H9 (cell line): ENCODE data around the gene FADD. TPM values are rescaled to one million over a fixed set of nuclear protein-coding genes. Genes with fewer than 3 reads are reported as not detected.

Experiments
- DNase-seq: peaks from one replicate; pipeline ENCODE4 v3.0.0-alpha.2; 2017
- H2AFZ ChIP-seq: one replicate; pipeline ENCODE4 v1.6.1; 2013; ENCODE audit warnings: mild to moderate bottlenecking, low read length, control low read depth, moderate library complexity
- H2AK5ac ChIP-seq: 2 replicates; pipeline ENCODE4 v1.6.1; 2013; ENCODE audit warnings: low read length, control low read depth, mixed read lengths; ENCODE audit not compliant: insufficient read length
- H2BK120ac ChIP-seq: one replicate; pipeline ENCODE4 v1.6.1; 2013; ENCODE audit warnings: low read depth, mild to moderate bottlenecking, low read length, control low read depth, inconsistent platforms; ENCODE audit not compliant: poor library complexity, severe bottlenecking
- H2BK12ac ChIP-seq: 2 replicates; pipeline ENCODE4 v1.6.1; 2013; ENCODE audit warnings: low read length, control low read depth, mixed read lengths, low read depth; ENCODE audit not compliant: insufficient read length
- H2BK15ac ChIP-seq: 2 replicates; pipeline ENCODE4 v1.6.1; 2013; ENCODE audit warnings: low read depth, low read length, control low read depth
- H2BK20ac ChIP-seq: one replicate; pipeline ENCODE4 v1.6.1; 2013; ENCODE audit warnings: low read depth, mild to moderate bottlenecking, low read length, control low read depth, inconsistent platforms; ENCODE audit not compliant: poor library complexity, severe bottlenecking
- H2BK5ac ChIP-seq: 2 replicates; pipeline ENCODE4 v1.6.1; 2013; ENCODE audit warnings: low read length, control low read depth, mixed read lengths; ENCODE audit not compliant: insufficient read length
- H3K14ac ChIP-seq: 2 replicates; pipeline ENCODE4 v1.6.1; 2013; ENCODE audit warnings: low read length, control low read depth; ENCODE audit not compliant: insufficient read depth
- H3K18ac ChIP-seq: 2 replicates; pipeline ENCODE4 v1.6.1; 2013; ENCODE audit warnings: low read depth, mild to moderate bottlenecking, mixed read lengths, low read length, control low read depth; ENCODE audit not compliant: insufficient read length
- H3K23ac ChIP-seq: 2 replicates; pipeline ENCODE4 v1.6.1; 2013; ENCODE audit warnings: low read length, control low read depth, mixed read lengths, low read depth; ENCODE audit not compliant: insufficient read length
- H3K23me2 ChIP-seq: 2 replicates; pipeline ENCODE4 v1.6.1; 2013; ENCODE audit warnings: low read depth, mild to moderate bottlenecking, mixed read lengths, low read length, control low read depth; ENCODE audit not compliant: insufficient read length, poor library complexity, severe bottlenecking
- H3K27ac ChIP-seq: 2 replicates; pipeline ENCODE4 v1.5.1; 2013; ENCODE audit warnings: low read length, control low read depth, mixed read lengths, low read depth; ENCODE audit not compliant: insufficient read length
- H3K27me3 ChIP-seq: 2 replicates; pipeline ENCODE4 v1.6.1; 2013; ENCODE audit warnings: low read length, control low read depth, inconsistent platforms; ENCODE audit not compliant: insufficient read depth
- H3K4ac ChIP-seq: 2 replicates; pipeline ENCODE4 v1.6.1; 2013; ENCODE audit warnings: low read depth, mild to moderate bottlenecking, control low read depth, inconsistent platforms, low read length, moderate library complexity
- H3K4me1 ChIP-seq: 2 replicates; pipeline ENCODE4 v1.6.1; 2013; ENCODE audit warnings: low read length, control low read depth, inconsistent platforms; ENCODE audit not compliant: insufficient read depth
- H3K4me2 ChIP-seq: 2 replicates; pipeline ENCODE4 v1.6.1; 2013; ENCODE audit warnings: low read length, control low read depth, mixed read lengths; ENCODE audit not compliant: insufficient read length, insufficient read depth
- H3K56ac ChIP-seq: 2 replicates; pipeline ENCODE4 v1.6.1; 2013; ENCODE audit warnings: low read depth, mild to moderate bottlenecking, mixed read lengths, low read length, control low read depth; ENCODE audit not compliant: insufficient read length
- H3K79me1 ChIP-seq: 2 replicates; pipeline ENCODE4 v1.6.1; 2013; ENCODE audit warnings: low read depth, mild to moderate bottlenecking, moderate library complexity, low read length, control low read depth, inconsistent platforms; ENCODE audit not compliant: insufficient read depth, poor library complexity, severe bottlenecking
- H3K79me2 ChIP-seq: 2 replicates; pipeline ENCODE4 v1.6.1; 2013; ENCODE audit warnings: low read length, control low read depth, inconsistent platforms; ENCODE audit not compliant: insufficient read depth
- H3K9ac ChIP-seq: 2 replicates; pipeline ENCODE4 v1.6.1; 2013; ENCODE audit warnings: low read length, control low read depth, mixed read lengths; ENCODE audit not compliant: insufficient read length; ENCODE audit errors: extremely low read depth
- H3K9me3 ChIP-seq: one replicate; pipeline ENCODE4 v1.6.1; 2013; ENCODE audit warnings: low read depth, low read length, inconsistent platforms; ENCODE audit not compliant: control insufficient read depth
- H3T11ph ChIP-seq: one replicate; pipeline ENCODE4 v1.6.1; 2013; ENCODE audit warnings: mild to moderate bottlenecking, low read length, control low read depth, inconsistent platforms
- H4K20me1 ChIP-seq: one replicate; pipeline ENCODE4 v1.6.1; 2013; ENCODE audit not compliant: control insufficient read depth, insufficient read length, insufficient read depth
- H4K5ac ChIP-seq: 2 replicates; pipeline ENCODE4 v1.6.1; 2013; ENCODE audit warnings: low read depth, mild to moderate bottlenecking, mixed read lengths, low read length, control low read depth; ENCODE audit not compliant: insufficient read length
- H4K8ac ChIP-seq: replicated peaks from 2 replicates; pipeline ENCODE4 v1.6.1; 2013; ENCODE audit warnings: low read length, control low read depth, mixed read lengths, low read depth; ENCODE audit not compliant: insufficient read length
- H4K91ac ChIP-seq: 2 replicates; pipeline ENCODE4 v1.6.1; 2013; ENCODE audit warnings: low read depth, mild to moderate bottlenecking, moderate library complexity, mixed read lengths, low read length, control low read depth; ENCODE audit not compliant: insufficient read length
- H3K27ac Mint-ChIP-seq, 3 experiments: 2 replicates in 2 of 3; 3 replicates in 1 of 3; pipeline ENCODE4 v1.8.0; 2020 to 2021; ENCODE audit warnings: mixed read lengths in 3 of 3, mild to moderate bottlenecking in 1 of 3, moderate library complexity in 1 of 3
- H3K27me3 Mint-ChIP-seq: 2 replicates; pipeline ENCODE4 v1.8.0; 2021; ENCODE audit warnings: low read depth, mild to moderate bottlenecking, moderate library complexity, mixed read lengths
- H3K36me3 Mint-ChIP-seq, 3 experiments: 2 replicates in 2 of 3; 3 replicates in 1 of 3; pipeline ENCODE4 v1.8.0; 2020 to 2021; ENCODE audit warnings: low read depth in 3 of 3, mixed read lengths in 3 of 3; ENCODE audit not compliant: insufficient read depth in 1 of 3
- H3K4me1 Mint-ChIP-seq, 2 experiments: 2 replicates each; pipeline ENCODE4 v1.8.0; 2020; ENCODE audit warnings: mixed read lengths in 2 of 2
- H3K4me3 Mint-ChIP-seq, 2 experiments: 2 replicates in 1 of 2; 3 replicates in 1 of 2; pipeline ENCODE4 v1.8.0; 2020 to 2021; ENCODE audit warnings: mild to moderate bottlenecking in 2 of 2, mixed read lengths in 2 of 2, moderate library complexity in 1 of 2
- H3K9me3 Mint-ChIP-seq, 2 experiments: 2 replicates in 1 of 2; 3 replicates in 1 of 2; pipeline ENCODE4 v1.8.0; 2020; ENCODE audit warnings: mild to moderate bottlenecking in 2 of 2, mixed read lengths in 2 of 2, moderate library complexity in 1 of 2
- WGBS: extraction: QIAGEN DNeasy Blood & Tissue Kit; methylation state at CpG from one replicate; pipeline ENCODE4 v1.1.7; 2013; ENCODE audit warnings: missing lambda C conversion rate, low lambda C conversion rate, mixed read lengths; ENCODE audit not compliant: insufficient read length; ENCODE audit errors: extremely low coverage; 5-methylcytosine and 5-hydroxymethylcytosine counted together
- total RNA-seq: library from RNA; stranded (reverse); gene quantifications from 2 replicates; pipeline ENCODE4 v1.2.1, GENCODE V29; 2021
- TF ChIP-seq, protein P1 (sequence below): fragments of 200-600 bp; sonication (generic); conservative IDR thresholded peaks from 3 replicates; pipeline ENCODE4 v1.8.0; 2021; ENCODE audit warnings: antibody characterized with exemption, mild to moderate bottlenecking

Gene FADD
- total RNA-seq, 1 experiment from 2014 or later = 51.1 TPM

GRCh38 chr11:70176940-70177689 lies 26.0 kb upstream of the FADD start:
- TF ChIP-seq, protein P1, sequence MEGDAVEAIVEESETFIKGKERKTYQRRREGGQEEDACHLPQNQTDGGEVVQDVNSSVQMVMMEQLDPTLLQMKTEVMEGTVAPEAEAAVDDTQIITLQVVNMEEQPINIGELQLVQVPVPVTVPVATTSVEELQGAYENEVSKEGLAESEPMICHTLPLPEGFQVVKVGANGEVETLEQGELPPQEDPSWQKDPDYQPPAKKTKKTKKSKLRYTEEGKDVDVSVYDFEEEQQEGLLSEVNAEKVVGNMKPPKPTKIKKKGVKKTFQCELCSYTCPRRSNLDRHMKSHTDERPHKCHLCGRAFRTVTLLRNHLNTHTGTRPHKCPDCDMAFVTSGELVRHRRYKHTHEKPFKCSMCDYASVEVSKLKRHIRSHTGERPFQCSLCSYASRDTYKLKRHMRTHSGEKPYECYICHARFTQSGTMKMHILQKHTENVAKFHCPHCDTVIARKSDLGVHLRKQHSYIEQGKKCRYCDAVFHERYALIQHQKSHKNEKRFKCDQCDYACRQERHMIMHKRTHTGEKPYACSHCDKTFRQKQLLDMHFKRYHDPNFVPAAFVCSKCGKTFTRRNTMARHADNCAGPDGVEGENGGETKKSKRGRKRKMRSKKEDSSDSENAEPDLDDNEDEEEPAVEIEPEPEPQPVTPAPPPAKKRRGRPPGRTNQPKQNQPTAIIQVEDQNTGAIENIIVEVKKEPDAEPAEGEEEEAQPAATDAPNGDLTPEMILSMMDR = peak; percentile 91
- peak; percentile 86 for DNase-seq
- Histone ChIP-seq H2BK120ac (no peak overlapping the region), H3K4me2 (no peak overlapping the region), H3T11ph (no peak overlapping the region), H3K79me1 (no peaks in the 10 kb centered on the region), H3K27me3 (no peaks in the 10 kb centered on the region), H2BK20ac (no peak overlapping the region), H3K56ac (no peak overlapping the region), H2BK12ac (no peak overlapping the region), H4K91ac (no peak overlapping the region), H4K5ac (no peak overlapping the region), H2BK5ac (no peak overlapping the region), H3K9me3 (no peaks in the 10 kb centered on the region), H3K18ac (no peak overlapping the region), H3K27ac (no peak overlapping the region), H3K4ac (no peak overlapping the region), H3K4me1 (no peaks in the 10 kb centered on the region), H2AK5ac (no peak overlapping the region), H4K20me1 (no peaks in the 10 kb centered on the region), H3K79me2 (no peaks in the 10 kb centered on the region), H3K23ac (no peak overlapping the region), H2AFZ (no peak overlapping the region), H3K9ac (no peak overlapping the region), H3K14ac (no peak overlapping the region), H4K8ac (no peak overlapping the region), H3K23me2 (no peaks in the 10 kb centered on the region), H2BK15ac (no peak overlapping the region)
- no peak overlapping the region for H3K27ac Mint-ChIP-seq
- no CpG with 5 or more reads among the region's 39 CpGs for WGBS
- H3K4me3 Mint-ChIP-seq = no peak overlapping the region
- peaks cover 5% of the 10 kb centered on the region; the same call in 1 of the 2 replicates for H3K27me3 Mint-ChIP-seq
- no peaks in the 10 kb centered on the region for H3K9me3 Mint-ChIP-seq
- H3K4me1 Mint-ChIP-seq = peaks cover 18 to 23% of the 10 kb centered on the region in 2 experiments
- H3K36me3 Mint-ChIP-seq = no peaks in the 10 kb centered on the region
